Keratinocyte (primary cell): Measurements from ENCODE around the gene ZNF174. TPM values are rescaled to one million over a fixed set of nuclear protein-coding genes. Genes with fewer than 3 reads are reported as not detected.

Experiments
- DNase-seq: peaks from one replicate; pipeline ENCODE4 v3.0.0-alpha.2; 2011; ENCODE audit warnings: low read depth, missing footprints, low spot score
- FAIRE-seq: peaks from 2 replicates; lab custom pipeline; 2011; peaks lifted over from hg19 to GRCh38; lab: Jason Lieb, UNC
- H2AFZ ChIP-seq: 2 replicates; pipeline ENCODE4 v1.6.0; 2012; ENCODE audit warnings: low read length, control low read depth, inconsistent platforms; ENCODE audit not compliant: control insufficient read depth
- H3K27ac ChIP-seq: 2 replicates; pipeline ENCODE4 v1.5.1; 2011; ENCODE audit warnings: low read length; ENCODE audit not compliant: control insufficient read depth, insufficient read depth
- H3K27me3 ChIP-seq: 3 replicates; pipeline ENCODE4 v1.6.0; 2011; ENCODE audit warnings: low read length; ENCODE audit not compliant: control insufficient read depth, insufficient read depth; ENCODE audit errors: extremely low read depth
- H3K36me3 ChIP-seq, 2 experiments: 2 replicates in 1 of 2; 3 replicates in 1 of 2; pipeline ENCODE4 v1.5.1; 2011; ENCODE audit warnings: low read length in 2 of 2, mild to moderate bottlenecking in 1 of 2; ENCODE audit not compliant: control insufficient read depth in 2 of 2, insufficient read depth in 2 of 2; ENCODE audit errors: extremely low read depth in 1 of 2
- H3K4me1 ChIP-seq: 3 replicates; pipeline ENCODE4 v1.5.1; 2011; ENCODE audit warnings: low read length; ENCODE audit not compliant: control insufficient read depth, insufficient read depth; ENCODE audit errors: extremely low read depth
- H3K4me2 ChIP-seq: 3 replicates; pipeline ENCODE4 v1.6.0; 2011; ENCODE audit warnings: low read depth, low read length; ENCODE audit not compliant: control insufficient read depth, insufficient read depth; ENCODE audit errors: extremely low read depth
- H3K4me3 ChIP-seq, 3 experiments: fragments of 200-600 bp in 1 of 3; sonication (generic) in 1 of 3; 2 replicates in 2 of 3; 3 replicates in 1 of 3; pipeline ENCODE4 v1.5.1; 2011 to 2016; ENCODE audit warnings: low read length in 3 of 3, mild to moderate bottlenecking in 3 of 3, control low read depth in 2 of 3, inconsistent platforms in 1 of 3, low read depth in 1 of 3, mixed read lengths in 1 of 3, mixed run types in 1 of 3, moderate library complexity in 1 of 3; ENCODE audit not compliant: control insufficient read depth in 2 of 3, insufficient read depth in 2 of 3; ENCODE audit errors: extremely low read depth in 1 of 3
- H3K79me2 ChIP-seq: 2 replicates; pipeline ENCODE4 v1.6.0; 2012; ENCODE audit warnings: low read length; ENCODE audit not compliant: control insufficient read depth, insufficient read depth
- H3K9ac ChIP-seq: 3 replicates; pipeline ENCODE4 v1.6.0; 2011; ENCODE audit warnings: low read length; ENCODE audit not compliant: control insufficient read depth, insufficient read depth; ENCODE audit errors: extremely low read depth
- H3K9me1 ChIP-seq: 3 replicates; pipeline ENCODE4 v1.6.0; 2011; ENCODE audit warnings: low read length; ENCODE audit not compliant: control insufficient read depth, insufficient read depth; ENCODE audit errors: extremely low read depth
- H3K9me3 ChIP-seq: 2 replicates; pipeline ENCODE4 v1.5.1; 2012; ENCODE audit warnings: low read depth, low read length; ENCODE audit not compliant: control insufficient read depth
- H4K20me1 ChIP-seq: 3 replicates; pipeline ENCODE4 v1.6.0; 2011; ENCODE audit warnings: low read length; ENCODE audit not compliant: control insufficient read depth, insufficient read depth; ENCODE audit errors: extremely low read depth
- CTCF ChIP-seq, 3 experiments: IDR thresholded peaks in 1 of 3; conservative IDR thresholded peaks in 1 of 3; optimal IDR thresholded peaks in 1 of 3; 2 replicates in 2 of 3; 3 replicates in 1 of 3; pipeline versions ENCODE3 to v1.5.1; 2011; ENCODE audit warnings: low read length in 3 of 3, mild to moderate bottlenecking in 3 of 3, moderate library complexity in 2 of 3, control low read depth in 1 of 3, inconsistent platforms in 1 of 3; ENCODE audit not compliant: insufficient read depth in 2 of 3; ENCODE audit errors: extremely low read depth in 1 of 3
- EZH2 ChIP-seq: IDR thresholded peaks from one replicate; pipeline ENCODE4 v1.6.1; 2012; ENCODE audit warnings: inconsistent platforms, mild to moderate bottlenecking, low read length, moderate library complexity
- dilution Hi-C: fragments of 300-500 bp; cut with MboI; formaldehyde crosslinking; loops from one replicate; pipeline ENCODE4 v1.7.0; 2020; ENCODE audit warnings: low sequenced_read_pairs; ENCODE audit not compliant: extremely low pct_ligation_motif_present
- polyA plus RNA-seq, 5 experiments: library from polyadenylated mRNA; depleted of rRNA in 3 of 5; stranded (reverse) in 3 of 5; stranded (forward) in 1 of 5; unstranded in 1 of 5; fragments of >200 nt; gene quantifications; 1 replicate in 1 of 5; 2 replicates in 3 of 5; 3 replicates in 1 of 5; pipeline versions ENCODE4 v1.2.1 to v1.2.3, GENCODE V29; 2011 to 2012; ENCODE audit warnings: missing spikeins in 2 of 5, low read depth in 1 of 5, low replicate concordance in 1 of 5

Gene ZNF174
- polyA plus RNA-seq, 1 donor (not counting 4 experiments of a cell fraction or from before 2014, with no cell fraction given) = 8.0 TPM

- no peak overlapping the region for H3K4me3 ChIP-seq
- H2AFZ ChIP-seq = no peak overlapping the region
- no peaks in the 10 kb centered on the region for H3K4me1 ChIP-seq
- no peak overlapping the region for H3K4me2 ChIP-seq
- H3K36me3 ChIP-seq = no peaks in the 10 kb centered on the region
- H3K9me3 ChIP-seq = no peaks in the 10 kb centered on the region
- no peaks in the 10 kb centered on the region for H3K27me3 ChIP-seq
- DNase-seq = no peak
- no peak for TF ChIP-seq EZH2
- no peak for TF ChIP-seq CTCF (optimal IDR thresholded peaks at IDR 0.05 in 1 of 3, IDR thresholded peaks at IDR 0.05 in 1 of 3, conservative IDR thresholded peaks at IDR 0.05 in 1 of 3; ENCODE audit: extremely low read depth in 1 of 3, insufficient read depth in 2 of 3, low read length in 3 of 3)
- H4K20me1 ChIP-seq = no peaks in the 10 kb centered on the region
- no peak overlapping the region for H3K9ac ChIP-seq
- no peak for FAIRE-seq
- dilution Hi-C loops = no loop called here
- H3K9me1 ChIP-seq = no peaks in the 10 kb centered on the region
- no peaks in the 10 kb centered on the region for H3K79me2 ChIP-seq
- no peak overlapping the region for H3K27ac ChIP-seq
Measured at GRCh38 chr16:3362931-3363330, 38.1 kb upstream of the ZNF174 start.

- no peaks in the 10 kb centered on the region for H4K20me1 ChIP-seq
- no peak overlapping the region for H3K27ac ChIP-seq
- H3K36me3 ChIP-seq = no peaks in the 10 kb centered on the region
- no peak for FAIRE-seq
- H3K4me2 ChIP-seq = no peak overlapping the region
- no peak for DNase-seq
- H3K4me3 ChIP-seq = no peak overlapping the region
- no peaks in the 10 kb centered on the region for H3K79me2 ChIP-seq
- TF ChIP-seq EZH2 (no peak), CTCF (optimal IDR thresholded peaks at IDR 0.05 in 1 of 3, IDR thresholded peaks at IDR 0.05 in 1 of 3, conservative IDR thresholded peaks at IDR 0.05 in 1 of 3; ENCODE audit: extremely low read depth in 1 of 3, insufficient read depth in 2 of 3, low read length in 3 of 3) (no peak)
- H3K4me1 ChIP-seq = no peaks in the 10 kb centered on the region
- H3K9me1 ChIP-seq = no peaks in the 10 kb centered on the region
- H2AFZ ChIP-seq = no peak overlapping the region
- no peaks in the 10 kb centered on the region for H3K9me3 ChIP-seq
- dilution Hi-C loops = no loop called here
- H3K27me3 ChIP-seq = no peaks in the 10 kb centered on the region
- no peak overlapping the region for H3K9ac ChIP-seq
Measured at GRCh38 chr16:3363793-3364192, 37.2 kb upstream of the ZNF174 start.
